ENCODE results near the gene CREG2. TPM values are rescaled to one million over a fixed set of nuclear protein-coding genes. Genes with fewer than 3 reads are reported as not detected.

CREG2 gene
- total RNA-seq (2014; rRNA removed; shearing (Covaris generic)): 0.12 and 2.6 TPM in 2 replicates
- polyA plus RNA-seq (2016; fragmentation: Nextera tagmentation; extraction: Ambion mirVana): 1.5 and 1.7 TPM in 2 replicates
- long read RNA-seq, full-length matches to known transcripts: 3 of 3 reads
- long read RNA-seq, partial matches to known transcripts: 0 of 3 reads
- long read RNA-seq, other reads (novel, unspliced or antisense): 0 of 3 reads

- ATAC-seq (peak; percentile 90), DNase-seq (ENCODE audit: low spot score) (peak; percentile 85)
- no peak within 1 kb of the TSS for H3K27ac Mint-ChIP-seq
- Histone ChIP-seq H3K79me2 (replicated peaks; ENCODE audit: insufficient read depth) (no peaks in the 10 kb centered on the region), H3K27me3 (ENCODE audit: insufficient read depth) (peaks cover 46% of the 10 kb centered on the region), H3F3A (replicated peaks; ENCODE audit: low read depth) (no peaks in the 10 kb centered on the region), H3K36me3 (ENCODE audit: insufficient read depth) (no peaks in the 10 kb centered on the region), H3K9me2 (ENCODE audit: insufficient read depth) (no peaks in the 10 kb centered on the region), H3K4me2 (peak within 1 kb of the TSS; percentile 93), H4K20me1 (replicated peaks; ENCODE audit: insufficient read depth) (no peaks in the 10 kb centered on the region), H3K4me3 (peak within 1 kb of the TSS; percentile 82), H3K4me1 (ENCODE audit: insufficient read depth) (peaks cover 16% of the 10 kb centered on the region), H2AFZ (peak within 1 kb of the TSS; percentile 99), H3K27ac (ENCODE audit: low read depth) (no peak within 1 kb of the TSS)
- no peaks in the 10 kb centered on the region; the same call in 2 of the 3 replicates for H3K9me3 Mint-ChIP-seq
- no peaks in the 10 kb centered on the region for H3K36me3 Mint-ChIP-seq (ENCODE audit: low read depth)
- peaks cover 35% of the 10 kb centered on the region for H3K27me3 Mint-ChIP-seq (ENCODE audit: insufficient read depth, low read depth, poor library complexity)
- H3K4me3 Mint-ChIP-seq: peak within 1 kb of the TSS; percentile 81
- TF ChIP-seq CREB1 (CRISPR knock-in tag; IDR thresholded peaks at IDR 0.05; ENCODE audit: low read depth) (no peak), ETS1 (IDR thresholded peaks at IDR 0.05) (no peak), ZNF114 (CRISPR knock-in tag; IDR thresholded peaks at IDR 0.05) (no peak), JUNB (IDR thresholded peaks at IDR 0.05; ENCODE audit: unreplicated experiment) (no peak), ZNF462 (CRISPR knock-in tag; IDR thresholded peaks at IDR 0.05) (no peak), CTCF (conservative IDR thresholded peaks at IDR 0.05; ENCODE audit: low read depth in 2 of 2) (peak; percentile 42 to 69), ZNF331 (CRISPR knock-in tag; IDR thresholded peaks at IDR 0.05; ENCODE audit: low read depth) (no peak), NANOG (IDR thresholded peaks at IDR 0.05; ENCODE audit: borderline replicate concordance) (no peak)
- peaks cover 15% of the 10 kb centered on the region; the same call in 2 of the 3 replicates for H3K4me1 Mint-ChIP-seq
Measured at GRCh38 chr2:101387151-101387834, at the start of gene CREG2. CREG2 (minus strand) TSS chr2:101387503; CDS start chr2:101387457, 46 bp downstream.

Data from GM23338 (cell line).